Common myeloid progenitor, CD34-positive (primary cell): Measurements from ENCODE around the gene NDUFA1.

Source experiments
- CTCF ChIA-PET: fragments of 350-600 bp; sonication (Branson Sonifier 250); formaldehyde crosslinking; loops from one replicate; lab custom pipeline; 2021; ENCODE audit warnings: antibody characterized with exemption; lab: Charles Lee
- POLR2A ChIA-PET: fragments of 350-600 bp; sonication (Branson Sonifier 250); formaldehyde crosslinking; loops from one replicate; lab custom pipeline; 2021; ENCODE audit warnings: antibody characterized with exemption; lab: Charles Lee
- DNase-seq, 3 donors: peaks; one replicate each; pipeline versions ENCODE4 v3.0.0 to v3.0.0-alpha.2; 2013
- H3K27ac ChIP-seq, 2 experiments: 1 replicate in 1 of 2; 2 replicates in 1 of 2; pipeline ENCODE4 v1.7.0; 2013; ENCODE audit warnings: inconsistent platforms in 2 of 2, low read length in 2 of 2, mild to moderate bottlenecking in 2 of 2, low read depth in 1 of 2, moderate library complexity in 1 of 2; ENCODE audit not compliant: severe bottlenecking in 2 of 2, insufficient read depth in 1 of 2, poor library complexity in 1 of 2
- H3K27me3 ChIP-seq, 5 experiments: replicated peaks in 2 of 5; 1 replicate in 3 of 5; 2 replicates in 2 of 5; pipeline versions ENCODE4 v1.6.1 to v1.7.0; 2013; ENCODE audit warnings: low read length in 4 of 5, mild to moderate bottlenecking in 2 of 5, moderate library complexity in 2 of 5, inconsistent platforms in 1 of 5; ENCODE audit not compliant: insufficient read depth in 5 of 5, control insufficient read depth in 4 of 5
- H3K36me3 ChIP-seq, 4 experiments: 1 replicate in 2 of 4; 2 replicates in 2 of 4; pipeline versions ENCODE4 v1.6.1 to v1.7.0; 2013; ENCODE audit warnings: low read length in 3 of 4, control low read depth in 1 of 4, mild to moderate bottlenecking in 1 of 4; ENCODE audit not compliant: control insufficient read depth in 4 of 4, insufficient read depth in 4 of 4
- H3K4me1 ChIP-seq, 4 experiments: 1 replicate in 3 of 4; 2 replicates in 1 of 4; pipeline versions ENCODE4 v1.6.1 to v1.7.1; 2013; ENCODE audit warnings: low read length in 3 of 4, mild to moderate bottlenecking in 3 of 4, control low read depth in 1 of 4, inconsistent platforms in 1 of 4, moderate library complexity in 1 of 4; ENCODE audit not compliant: control insufficient read depth in 4 of 4, insufficient read depth in 4 of 4; ENCODE audit errors: control extremely low read depth in 1 of 4
- H3K4me3 ChIP-seq, 7 experiments: 1 replicate in 4 of 7; 2 replicates in 3 of 7; pipeline versions ENCODE4 v1.5.1 to v1.7.0; 2013; ENCODE audit warnings: mild to moderate bottlenecking in 7 of 7, low read length in 6 of 7, moderate library complexity in 6 of 7, inconsistent platforms in 2 of 7, low read depth in 2 of 7, control low read depth in 1 of 7; ENCODE audit not compliant: insufficient read depth in 4 of 7, control insufficient read depth in 1 of 7; ENCODE audit errors: extremely low read depth in 1 of 7
- H3K9me3 ChIP-seq, 5 experiments: 1 replicate in 4 of 5; 2 replicates in 1 of 5; pipeline versions ENCODE4 v1.6.1 to v1.7.1; 2013; ENCODE audit warnings: low read length in 4 of 5, mild to moderate bottlenecking in 2 of 5, inconsistent platforms in 1 of 5, low read depth in 1 of 5, moderate library complexity in 1 of 5; ENCODE audit not compliant: control insufficient read depth in 4 of 5, insufficient read depth in 2 of 5; ENCODE audit errors: control extremely low read depth in 1 of 5
- WGBS: methylation state at CpG from one replicate; pipeline ENCODE4 v1.1.5; 2013; ENCODE audit not compliant: insufficient coverage; 5-methylcytosine and 5-hydroxymethylcytosine counted together

NDUFA1 gene

GRCh38 chrX:119853444-119853843 lies 18.2 kb upstream of the NDUFA1 start:
- no CpG with 5 or more reads among the region's 10 CpGs for WGBS
- Histone ChIP-seq H3K4me3 (peak overlapping the region in 4 of 7 experiments; percentile 25 to 81 (median 50)), H3K36me3 (peaks cover 0 to 8% (median 2%) of the 10 kb centered on the region in 4 experiments), H3K27ac (peak overlapping the region; percentile 23 to 92), H3K4me1 (peaks cover 4 to 11% (median 5%) of the 10 kb centered on the region in 4 experiments), H3K27me3 (peaks cover 0 to 10% (median 0%) of the 10 kb centered on the region in 5 experiments), H3K9me3 (no peaks in the 10 kb centered on the region)
- DNase-seq, result no peak
- ChIA-PET CTCF (no interaction called here), POLR2A (interaction anchor here (0.7 to 2.2 kb wide), 4 partner anchors 13 to 62 kb away, joined by 3 to 5 read pairs (median 4); partner anchors contain the start of genes NDUFA1, RNF113A and RPL39)

- CTCF ChIA-PET, result interaction anchor here (1.3 to 2.4 kb wide), 2 partner anchors 9 to 12 kb away, joined by 4 to 7 read pairs; no protein-coding TSS in a partner anchor
- WGBS, result 31% methylated on average over 25 of the region's 25 CpGs
- peak in 2 of 3 donors; percentile 35 to 48 for DNase-seq
Measured at GRCh38 chrX:119870626-119871131, 953 bp upstream of the NDUFA1 start.

GRCh38 chrX:119871245-119871598 lies 410 bp upstream of the NDUFA1 start:
- DNase-seq, result peak; percentile 34 to 71 (median 57)
- Histone ChIP-seq H3K9me3 (peaks cover 0 to 5% (median 0%) of the 10 kb centered on the region in 5 experiments), H3K36me3 (peaks cover 0 to under 1% (median 0%) of the 10 kb centered on the region in 4 experiments), H3K27ac (peak overlapping the region; percentile 85 to 95), H3K4me3 (peak overlapping the region; percentile 72 to 93 (median 84)), H3K4me1 (peaks cover 0 to 14% (median 10%) of the 10 kb centered on the region in 4 experiments), H3K27me3 (peaks cover 0 to 10% (median 0%) of the 10 kb centered on the region in 5 experiments)
- POLR2A ChIA-PET, result interaction anchor here (1.0 to 2.3 kb wide), 3 partner anchors 9 to 80 kb away, joined by 3 to 10 read pairs (median 4); partner anchors contain the start of gene RPL39
- CTCF ChIA-PET, result interaction anchor here (1.3 to 2.4 kb wide), 2 partner anchors 10 to 11 kb away, joined by 4 to 7 read pairs; no protein-coding TSS in a partner anchor
- WGBS, result 37% methylated on average over 26 of the region's 26 CpGs

More at GRCh38 chrX:119870626-119871131, 953 bp upstream of the NDUFA1 start:
- peaks cover 0 to 5% (median 0%) of the 10 kb centered on the region in 5 experiments for H3K9me3 ChIP-seq
- H3K27ac ChIP-seq, result peak overlapping the region; percentile 85 to 95
- H3K27me3 ChIP-seq, result peaks cover 0 to 10% (median 0%) of the 10 kb centered on the region in 5 experiments
- POLR2A ChIA-PET, result interaction anchor here (1.0 to 2.3 kb wide), 4 partner anchors 9 to 79 kb away, joined by 3 to 10 read pairs (median 4); partner anchors contain the start of genes RPL39 and UPF3B
- no peaks in the 10 kb centered on the region for H3K36me3 ChIP-seq
- peak overlapping the region; percentile 72 to 93 (median 84) for H3K4me3 ChIP-seq
- peaks cover 0 to 14% (median 10%) of the 10 kb centered on the region in 4 experiments for H3K4me1 ChIP-seq

- Histone ChIP-seq H3K4me1 (no peaks in the 10 kb centered on the region), H3K27me3 (no peaks in the 10 kb centered on the region), H3K27ac (no peak overlapping the region), H3K9me3 (no peaks in the 10 kb centered on the region), H3K36me3 (peaks cover 0 to 8% (median 2%) of the 10 kb centered on the region in 4 experiments), H3K4me3 (no peak overlapping the region)
- ChIA-PET CTCF (interaction anchor here (0.8 to 1.3 kb wide), 4 partner anchors 9 to 87 kb away, joined by 3 to 6 read pairs (median 4); partner anchors contain the start of gene RPL39), POLR2A (no interaction called here)
- no peak for DNase-seq
- WGBS, result no CpG with 5 or more reads among the region's 2 CpGs
Measured at GRCh38 chrX:119878740-119879139, 7.1 kb downstream of the NDUFA1 start.

GRCh38 chrX:119880076-119880475 lies 8.4 kb downstream of the NDUFA1 start:
- DNase-seq, result no peak
- Histone ChIP-seq H3K27ac (no peak overlapping the region), H3K9me3 (no peaks in the 10 kb centered on the region), H3K4me3 (no peak overlapping the region), H3K4me1 (no peaks in the 10 kb centered on the region), H3K27me3 (no peaks in the 10 kb centered on the region), H3K36me3 (peaks cover 0 to 8% (median 2%) of the 10 kb centered on the region in 4 experiments)
- POLR2A ChIA-PET, result no interaction called here
- CTCF ChIA-PET, result interaction anchor here (0.6 to 0.9 kb wide), 2 partner anchors 44 to 89 kb away, joined by 3 read pairs; partner anchors contain the start of gene RPL39
- 80% methylated on average over 1 of the region's 5 CpGs for WGBS

- H3K27ac ChIP-seq, result no peak overlapping the region
Measured at GRCh38 chrX:119880552-119881437, 9.2 kb downstream of the NDUFA1 start.

More at GRCh38 chrX:119880552-119881437, 9.2 kb downstream of the NDUFA1 start:
- POLR2A ChIA-PET, result no interaction called here
- Histone ChIP-seq H3K9me3 (no peaks in the 10 kb centered on the region), H3K27me3 (no peaks in the 10 kb centered on the region), H3K4me3 (no peak overlapping the region), H3K36me3 (peaks cover 0 to 8% (median 2%) of the 10 kb centered on the region in 4 experiments), H3K4me1 (no peaks in the 10 kb centered on the region)
- peak; percentile 50 to 71 (median 65) for DNase-seq
- CTCF ChIA-PET, result interaction anchor here (0.6 to 0.9 kb wide), 2 partner anchors 45 to 90 kb away, joined by 3 read pairs; partner anchors contain the start of gene RPL39
- 75% methylated on average over 11 of the region's 11 CpGs for WGBS
